GM21717 (cell line): ENCODE results near the gene METTL6.
"Not testable (repeated sequence)": the region's sequence is repeated elsewhere in the genome, so short reads cannot be mapped to it uniquely, and the experiment has no call there.

Experiments
- ATAC-seq: cut with Tn5 transposase; IDR thresholded peaks from one replicate; pipeline ENCODE4 v1.9.1; 2021; ENCODE audit warnings: mild to moderate bottlenecking, moderate library complexity; ENCODE audit not compliant: unreplicated experiment

Gene METTL6

GRCh38 chr3:15375461-15376000 lies 51.8 kb downstream of the METTL6 start:
- ATAC-seq = no peak

GRCh38 chr3:15372918-15373317 lies 54.4 kb downstream of the METTL6 start:
- ATAC-seq = no peak

GRCh38 chr3:15368561-15369135 lies 58.7 kb downstream of the METTL6 start:
- no peak for ATAC-seq

GRCh38 chr3:15367059-15367458 lies 60.3 kb downstream of the METTL6 start:
- ATAC-seq = no peak

GRCh38 chr3:15364078-15364477 lies 63.3 kb downstream of the METTL6 start:
- ATAC-seq = not testable (repeated sequence)

DNA sequence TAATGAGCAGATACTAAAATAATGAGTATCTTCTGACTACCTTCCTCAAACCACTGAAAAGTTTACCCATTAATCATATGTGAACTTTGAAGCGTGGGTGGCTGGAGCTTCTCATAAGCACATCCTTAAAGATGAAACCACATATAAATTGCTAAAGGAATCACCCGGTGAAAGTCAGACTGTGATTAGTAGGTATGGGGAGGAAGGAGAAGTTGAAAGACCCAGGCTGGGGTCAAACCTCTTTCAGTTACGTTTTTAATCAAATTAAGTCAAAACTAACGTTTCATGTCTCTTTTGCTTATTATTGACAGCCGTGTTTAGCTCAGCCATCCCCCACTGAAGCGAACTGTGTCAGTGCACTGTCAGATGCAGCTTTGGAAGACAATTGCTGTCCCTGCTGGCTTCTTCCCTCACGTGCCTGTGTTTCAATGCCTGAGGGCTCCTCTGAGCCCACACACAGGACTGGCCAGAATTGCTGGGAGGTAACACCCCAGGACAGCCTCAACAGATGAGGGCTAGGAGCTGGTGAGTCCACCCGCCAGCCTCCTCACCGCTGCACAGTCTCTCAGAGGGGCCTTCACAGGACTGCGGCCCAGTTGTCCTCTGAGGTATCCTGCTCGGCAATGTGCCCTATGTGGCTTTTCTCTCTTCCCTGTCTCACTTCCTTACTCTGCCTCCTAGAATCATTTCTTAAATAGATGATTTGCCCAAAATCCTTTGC lies 65.7 kb downstream of the METTL6 start:
- ATAC-seq = peak; percentile 74

- peak; percentile 1 for ATAC-seq
These were observed 66.4 kb downstream of the METTL6 start for GRCh38 chr3:15360788-15361493.
